Heart left ventricle (tissue), 16 donors: Measurements from ENCODE around the gene RDH11. TPM values are rescaled to one million over a fixed set of nuclear protein-coding genes. Genes with fewer than 3 reads are reported as not detected.

Experiments
- ATAC-seq, 4 donors: fragments of 200-7000 bp; cut with Tn5 transposase; one replicate each; pipeline ENCODE4 v1.9.1; 2020 to 2022; ENCODE audit warnings: moderate library complexity in 4 of 4, mild to moderate bottlenecking in 3 of 4, moderate number of reproducible peaks in 1 of 4
- DNase-seq, 5 donors: peaks; one replicate each; pipeline ENCODE4 v3.0.0-alpha.2; 2020
- H3K27ac ChIP-seq, 12 donors: fragments of 200-600 bp; sonication (generic) in 4 of 12; one replicate each; pipeline versions ENCODE4 v1.5.0 to v1.8.0; 2016 to 2022; ENCODE audit warnings: mild to moderate bottlenecking in 2 of 12
- H3K27me3 ChIP-seq, 9 donors: fragments of 200-600 bp; sonication (generic) in 2 of 9; one replicate each; pipeline versions ENCODE4 v1.5.1 to v1.8.0; 2016 to 2022; ENCODE audit warnings: mild to moderate bottlenecking in 3 of 9
- H3K36me3 ChIP-seq, 9 donors: fragments of 200-600 bp; sonication (generic) in 2 of 9; one replicate each; pipeline versions ENCODE4 v1.5.0 to v1.8.0; 2018 to 2022; ENCODE audit warnings: mild to moderate bottlenecking in 2 of 9
- H3K4me1 ChIP-seq, 12 donors: fragments of 200-600 bp; sonication (generic) in 4 of 12; one replicate each; pipeline versions ENCODE4 v1.5.0 to v1.8.0; 2016 to 2022; ENCODE audit warnings: mild to moderate bottlenecking in 3 of 12
- H3K4me3 ChIP-seq, 12 donors: fragments of 200-600 bp; sonication (generic) in 4 of 12; one replicate each; pipeline versions ENCODE4 v1.5.0 to v1.8.0; 2017 to 2022; ENCODE audit warnings: mild to moderate bottlenecking in 9 of 12, moderate library complexity in 4 of 12
- H3K9me3 ChIP-seq, 12 donors: fragments of 200-600 bp; sonication (generic) in 4 of 12; one replicate each; pipeline versions ENCODE4 v1.5.0 to v1.8.0; 2016 to 2022; ENCODE audit warnings: mild to moderate bottlenecking in 1 of 12
- POLR2A ChIP-seq, 2 donors: fragments of 450-650 bp; IDR thresholded peaks; one replicate each; pipeline ENCODE4 v1.6.1; 2017; ENCODE audit warnings: antibody characterized with exemption in 2 of 2, mild to moderate bottlenecking in 2 of 2, moderate library complexity in 2 of 2
- WGBS, 4 donors: extraction: QIAGEN DNeasy Blood & Tissue Kit in 2 of 4; methylation state at CpG; one replicate each; pipeline versions ENCODE4 v1.1.5 to v1.1.7; 2013 to 2018; 5-methylcytosine and 5-hydroxymethylcytosine counted together
- intact Hi-C, 10 donors: fragments of 100-400 bp; cut with DNase I; formaldehyde crosslinking; loops; one replicate each; pipeline versions ENCODE4 v1.11.1 to v1.14.2; 2022
- polyA plus RNA-seq, 2 donors: library from polyadenylated mRNA; stranded (reverse); fragments of 200-250 nt; gene quantifications; one replicate each; pipeline ENCODE4 v1.2.3, GENCODE V29; 2013
- total RNA-seq, 9 donors: library from RNA; depleted of rRNA in 2 of 9; stranded (reverse); fragments of >200 nt in 2 of 9; fragmentation: NEBNext Ultra II Directional in 3 of 9; extraction: Animal tissue kit (Norgen Biotek cat#: 25700) in 3 of 9; gene quantifications; one replicate each; pipeline versions ENCODE4 v1.1.0 to v1.2.4, GENCODE V29; 2016 to 2023
- TF ChIP-seq, protein P1 (sequence below), 12 donors: fragments of 200-600 bp; sonication (generic) in 4 of 12; IDR thresholded peaks; one replicate each; pipeline versions ENCODE4 v1.5.0 to v1.8.0; 2018 to 2022; ENCODE audit warnings: antibody characterized with exemption in 12 of 12, mild to moderate bottlenecking in 5 of 12
- donor health status: ischemic (EF 13 %, LVEDD 7.1; RV severe dilation, severe dysfunction).
- donor health status: healthy with polysubstance abuse.
- donor health status: DM: no; HTN: yes; CAD: no.
- donor health status: DM: no; HTN: no; CAD: no.
- donor health status: ischemic (EF 25% LVEDD 6.9; RV normal size, moderate dysfunction).
- donor health status: ischemic (EF 25% LVEDD 5.7; RV mildly dilated, moderate dysfunction).
- donor health status: healthy.
- donor health status: DM: yes; HTN: yes; CAD: no.
- donor health status: ischemic (EF 35%, LVEDD 5.7; RV mildly dilated, moderate dysfunction).
- donor health status: nonischemic (EF 11% LVEDD 7.7; RV severe dilation, severe dysfunction).
- donor health status: DM: yes; HTN: yes; CAD: no.
- donor health status: PGD.
- donor health status: ischemic (EF 29% LVEDD 5.4; RV normal size, mild dysfunction).
- donor health status: nonischemic (EF 23%, LVEDD 6.1; RV moderate dilation, normal function).

RDH11 gene
- total and polyA plus RNA-seq, 11 donors: 12.5 to 28.7 (median 17.8) TPM

GRCh38 chr14:67683842-67684241, 11.7 kb downstream of the RDH11 start:
- intact Hi-C loops: no loop called here
- ATAC-seq (no peak), DNase-seq (no peak)
- Histone ChIP-seq H3K36me3 (peaks cover 0 to 85% (median 62%) of the 10 kb centered on the region in 9 donors), H3K4me3 (no peak overlapping the region), H3K9me3 (no peaks in the 10 kb centered on the region), H3K27me3 (no peaks in the 10 kb centered on the region), H3K4me1 (peaks cover 0 to 17% (median 0%) of the 10 kb centered on the region in 12 donors), H3K27ac (no peak overlapping the region)
- TF ChIP-seq POLR2A (IDR thresholded peaks at IDR 0.05): no peak
- TF ChIP-seq, protein P1, sequence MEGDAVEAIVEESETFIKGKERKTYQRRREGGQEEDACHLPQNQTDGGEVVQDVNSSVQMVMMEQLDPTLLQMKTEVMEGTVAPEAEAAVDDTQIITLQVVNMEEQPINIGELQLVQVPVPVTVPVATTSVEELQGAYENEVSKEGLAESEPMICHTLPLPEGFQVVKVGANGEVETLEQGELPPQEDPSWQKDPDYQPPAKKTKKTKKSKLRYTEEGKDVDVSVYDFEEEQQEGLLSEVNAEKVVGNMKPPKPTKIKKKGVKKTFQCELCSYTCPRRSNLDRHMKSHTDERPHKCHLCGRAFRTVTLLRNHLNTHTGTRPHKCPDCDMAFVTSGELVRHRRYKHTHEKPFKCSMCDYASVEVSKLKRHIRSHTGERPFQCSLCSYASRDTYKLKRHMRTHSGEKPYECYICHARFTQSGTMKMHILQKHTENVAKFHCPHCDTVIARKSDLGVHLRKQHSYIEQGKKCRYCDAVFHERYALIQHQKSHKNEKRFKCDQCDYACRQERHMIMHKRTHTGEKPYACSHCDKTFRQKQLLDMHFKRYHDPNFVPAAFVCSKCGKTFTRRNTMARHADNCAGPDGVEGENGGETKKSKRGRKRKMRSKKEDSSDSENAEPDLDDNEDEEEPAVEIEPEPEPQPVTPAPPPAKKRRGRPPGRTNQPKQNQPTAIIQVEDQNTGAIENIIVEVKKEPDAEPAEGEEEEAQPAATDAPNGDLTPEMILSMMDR (IDR thresholded peaks at IDR 0.05): no peak

GRCh38 chr14:67680941-67681340, 14.6 kb downstream of the RDH11 start:
- Histone ChIP-seq H3K36me3 (peaks cover 0 to 73% (median 53%) of the 10 kb centered on the region in 9 donors), H3K9me3 (no peaks in the 10 kb centered on the region), H3K4me1 (peaks cover 0 to 27% (median 0%) of the 10 kb centered on the region in 12 donors), H3K27me3 (no peaks in the 10 kb centered on the region), H3K27ac (peak overlapping the region in 1 of 12 donors; percentile 46), H3K4me3 (no peak overlapping the region)
- no peak for TF ChIP-seq POLR2A (IDR thresholded peaks at IDR 0.05)
- TF ChIP-seq, protein P1 (IDR thresholded peaks at IDR 0.05): no peak
- intact Hi-C loops: no loop called here
- DNase-seq: no peak
- ATAC-seq: peak in 1 of 4 donors; percentile 36
- 79 to 85% (median 83%) methylated on average over 2 of the region's 2 CpGs for WGBS, 4 donors

DNA sequence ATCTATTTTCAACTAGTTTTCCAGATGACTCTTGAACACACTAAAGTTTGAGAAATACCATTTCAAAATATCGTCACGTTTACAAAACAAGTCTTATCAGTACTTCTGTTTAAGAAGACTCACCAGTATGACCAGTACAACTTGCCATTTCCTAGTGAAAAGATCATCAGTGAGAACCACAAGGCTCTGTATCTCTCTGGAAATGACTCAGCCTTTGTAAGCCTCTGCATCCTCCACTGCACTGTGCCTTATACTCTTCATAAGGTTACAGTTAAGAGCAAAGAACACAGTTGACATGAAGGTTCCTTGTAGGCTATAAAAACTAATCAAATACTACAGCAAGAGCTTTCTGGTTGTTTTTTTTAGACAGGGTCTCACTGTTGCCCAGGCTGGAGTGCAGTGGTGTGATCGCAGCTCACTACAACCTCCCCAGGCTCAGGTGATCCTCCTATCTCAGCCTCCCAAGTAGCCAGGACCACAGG, 15.4 kb downstream of the RDH11 start:
- no peak overlapping the region for H3K4me3 ChIP-seq
- no peaks in the 10 kb centered on the region for H3K27me3 ChIP-seq
- no peak for DNase-seq
- peak overlapping the region in 1 of 12 donors; percentile 46 for H3K27ac ChIP-seq
- H3K9me3 ChIP-seq: no peaks in the 10 kb centered on the region
- intact Hi-C loops: no loop called here
- ATAC-seq: no peak
- no peak for TF ChIP-seq POLR2A (IDR thresholded peaks at IDR 0.05)
- TF ChIP-seq, protein P1 (IDR thresholded peaks at IDR 0.05): no peak
- WGBS, 4 donors: 88 to 92% (median 90%) methylated on average over 3 of the region's 3 CpGs
- peaks cover 0 to 65% (median 45%) of the 10 kb centered on the region in 9 donors for H3K36me3 ChIP-seq
- H3K4me1 ChIP-seq: peaks cover 0 to 31% (median 2%) of the 10 kb centered on the region in 12 donors

GRCh38 chr14:67679006-67679405, 16.6 kb downstream of the RDH11 start:
- DNase-seq (no peak), ATAC-seq (no peak)
- H3K27ac ChIP-seq: no peak overlapping the region
- H3K36me3 ChIP-seq: peaks cover 0 to 54% (median 33%) of the 10 kb centered on the region in 9 donors
- WGBS, 4 donors: 42 to 76% (median 65%) methylated on average over 2 of the region's 2 CpGs
- intact Hi-C loops: no loop called here
- TF ChIP-seq, protein P1 (IDR thresholded peaks at IDR 0.05): no peak
- no peak for TF ChIP-seq POLR2A (IDR thresholded peaks at IDR 0.05)
- no peaks in the 10 kb centered on the region for H3K9me3 ChIP-seq
- H3K4me1 ChIP-seq: peaks cover 0 to 34% (median 3%) of the 10 kb centered on the region in 12 donors
- H3K27me3 ChIP-seq: no peaks in the 10 kb centered on the region
- H3K4me3 ChIP-seq: no peak overlapping the region
